MV-4-11 (cell line): ENCODE results near the gene CDC26.
A peak's percentile ranks its signal among the peaks of the same experiment; 100 is the strongest.
"Not testable (repeated sequence)": the region's sequence is repeated elsewhere in the genome, so short reads cannot be mapped to it uniquely, and the experiment has no call there.

Experiments used
- DNase-seq: peaks from one replicate; lab custom pipeline; 2025; lab: John Stamatoyannopoulos, UW

The CDC26 gene

GRCh38 chr9:113293285-113293878 is 18.0 kb upstream of the CDC26 start:
- no peak for DNase-seq

- DNase-seq: no peak
Observed at GRCh38 chr9:113290052-113290607, 14.8 kb upstream of the CDC26 start.

- DNase-seq: no peak
Observed at GRCh38 chr9:113289091-113289490, 13.7 kb upstream of the CDC26 start.

- DNase-seq: no peak
Observed at GRCh38 chr9:113281356-113281755, 6.0 kb upstream of the CDC26 start.

GRCh38 chr9:113278840-113279239 is 3.5 kb upstream of the CDC26 start:
- no peak for DNase-seq

- DNase-seq: peak; percentile 74
Observed at GRCh38 chr9:113274474-113275156, 757 bp downstream of the CDC26 start.

- no peak for DNase-seq
Observed at GRCh38 chr9:113269871-113270270, 5.5 kb downstream of the CDC26 start.

- no peak for DNase-seq
Observed at GRCh38 chr9:113269355-113269754, 6.0 kb downstream of the CDC26 start.

GRCh38 chr9:113267911-113268566 is 7.3 kb downstream of the CDC26 start:
- DNase-seq: no peak

GRCh38 chr9:113266174-113266573 is 9.2 kb downstream of the CDC26 start:
- no peak for DNase-seq

GRCh38 chr9:113261917-113262671 is 13.3 kb downstream of the CDC26 start:
- no peak for DNase-seq

GRCh38 chr9:113258282-113258681 is 17.1 kb downstream of the CDC26 start:
- no peak for DNase-seq

GRCh38 chr9:113257863-113258262 is 17.5 kb downstream of the CDC26 start:
- DNase-seq: no peak

- peak; percentile 68 for DNase-seq
Observed at GRCh38 chr9:113255438-113255837, 19.9 kb downstream of the CDC26 start.

GRCh38 chr9:113254991-113255390 is 20.4 kb downstream of the CDC26 start:
- DNase-seq: no peak

GRCh38 chr9:113250807-113251206 is 24.6 kb downstream of the CDC26 start:
- DNase-seq: no peak

GRCh38 chr9:113249661-113250060 is 25.7 kb downstream of the CDC26 start:
- not testable (repeated sequence) for DNase-seq

- no peak for DNase-seq
Observed at GRCh38 chr9:113247640-113248039, 27.7 kb downstream of the CDC26 start.

GRCh38 chr9:113246928-113247327 is 28.4 kb downstream of the CDC26 start:
- DNase-seq: peak; percentile 65

- no peak for DNase-seq
Observed at GRCh38 chr9:113245894-113246293, 29.5 kb downstream of the CDC26 start.

- no peak for DNase-seq
Observed at GRCh38 chr9:113244556-113244955, 30.8 kb downstream of the CDC26 start.

- no peak for DNase-seq
Observed at GRCh38 chr9:113241161-113241560, 34.2 kb downstream of the CDC26 start.
